Stimulated activated CD8-positive, alpha-beta memory T cell treated with anti-CD3 and anti-CD28 coated beads, Interleukin-7, amount 100 ng/mL, for 48 hours (primary cell): ENCODE data around the gene KRTAP5-10.
"Not testable (repeated sequence)": the region's sequence is repeated elsewhere in the genome, so short reads cannot be mapped to it uniquely, and the experiment has no call there.

Experiments
- DNase-seq, 2 donors: peaks; one replicate each; pipeline ENCODE4 v3.0.0-alpha.2; 2020; ENCODE audit warnings: low read depth in 1 of 2; ENCODE audit errors: extremely low read depth in 1 of 2

KRTAP5-10 gene

DNA sequence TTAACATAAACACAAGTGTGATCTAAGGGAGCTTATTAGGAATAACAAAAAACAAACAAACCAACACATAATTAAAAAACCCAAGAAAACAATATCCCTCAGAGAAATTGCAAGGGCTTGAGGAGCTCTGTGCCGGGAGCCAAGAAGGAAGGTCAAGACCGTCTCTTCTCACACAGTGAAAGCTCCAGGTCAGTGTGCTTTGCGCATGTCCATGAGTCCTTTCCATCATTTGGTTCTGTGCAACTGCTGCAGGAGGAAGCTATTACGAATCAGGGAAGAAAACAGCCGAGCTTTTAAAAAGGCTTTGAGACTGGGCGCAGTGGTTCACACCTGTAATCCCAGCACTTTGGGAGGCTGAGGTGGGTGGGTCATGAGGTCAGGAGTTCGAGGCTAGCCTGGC is 23.0 kb upstream of the KRTAP5-10 start:
- no peak for DNase-seq

DNA sequence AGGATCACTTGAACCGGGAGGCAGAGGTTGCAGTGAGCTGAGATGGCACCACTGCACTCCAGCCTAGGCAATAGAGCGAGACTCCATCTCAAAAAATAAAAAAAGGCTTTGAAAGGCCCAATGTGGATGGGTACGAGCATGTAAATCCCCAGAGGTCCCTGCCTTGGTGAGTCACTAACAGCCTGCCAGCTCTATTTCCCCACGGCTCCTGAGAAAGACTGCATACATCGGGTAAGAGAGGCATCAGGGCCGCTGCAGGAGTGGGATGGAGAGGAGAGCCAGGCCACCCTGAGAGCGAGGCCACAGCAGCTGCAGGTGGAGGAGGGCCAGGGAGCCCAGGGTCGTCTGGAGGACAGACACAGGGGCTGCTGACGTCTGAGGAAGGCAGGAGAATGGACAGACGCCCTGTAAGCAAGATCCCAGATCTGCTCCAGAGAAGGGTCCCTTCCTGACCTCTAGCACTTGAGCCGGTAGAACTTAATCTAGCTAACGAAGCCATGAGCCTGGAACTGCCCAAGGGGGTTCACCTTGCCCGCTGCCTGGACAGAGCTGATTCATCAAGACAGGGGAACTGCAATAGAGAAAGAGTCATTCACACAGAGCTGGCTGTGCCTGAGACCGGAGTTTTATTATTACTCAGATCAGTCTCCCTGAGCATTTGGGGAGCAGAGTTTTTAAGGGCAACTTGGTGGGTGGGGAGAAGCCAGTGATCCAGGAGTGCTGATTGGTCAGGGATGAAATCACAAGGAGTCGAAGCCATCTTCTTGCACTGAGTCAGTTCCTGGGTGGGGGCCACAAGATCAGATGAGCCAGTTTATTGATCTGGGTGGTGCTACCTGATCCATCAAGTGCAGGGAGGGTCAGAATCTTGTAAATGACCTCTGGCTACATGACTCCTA is 22.2 kb upstream of the KRTAP5-10 start:
- DNase-seq = peak in 1 of 2 donors; percentile 8

GRCh38 chr11:71543866-71544265 is 21.5 kb upstream of the KRTAP5-10 start:
- no peak for DNase-seq

GRCh38 chr11:71544525-71545214 is 20.7 kb upstream of the KRTAP5-10 start:
- no peak for DNase-seq

DNA sequence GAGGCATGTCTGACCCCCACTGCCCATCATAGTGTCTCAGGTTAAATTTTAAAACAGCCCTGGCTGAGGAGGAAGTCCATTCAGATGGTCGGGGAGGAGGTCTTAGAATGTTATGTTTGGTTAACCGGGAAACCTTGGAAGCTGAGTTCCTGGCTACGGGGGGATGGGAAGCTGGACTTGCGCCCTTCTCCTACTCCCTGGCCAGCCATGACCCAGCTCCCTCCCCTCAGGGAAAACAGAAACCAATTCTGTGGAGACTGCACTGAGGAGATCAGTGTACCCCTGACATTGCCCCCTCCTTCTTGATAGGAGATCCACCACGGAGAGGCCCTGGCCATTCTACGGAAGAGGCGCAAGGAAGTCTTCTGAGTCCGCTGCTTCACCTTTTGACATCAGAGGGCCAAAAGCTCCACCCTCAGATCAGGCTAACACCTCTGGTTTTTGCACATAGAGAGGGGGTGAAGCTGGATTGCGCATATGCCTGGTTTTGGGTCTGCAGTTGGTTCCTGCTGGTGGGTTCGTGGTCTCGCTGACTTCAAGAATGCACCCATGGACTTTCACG is 19.9 kb upstream of the KRTAP5-10 start:
- no peak for DNase-seq

- no peak for DNase-seq
These were observed 17.2 kb upstream of the KRTAP5-10 start, which contains the start of gene KRTAP5-9 for GRCh38 chr11:71548120-71548519. Gene KRTAP5-9, plus strand, starts transcription at chr11:71548420. Its CDS starts 238 bp downstream, at chr11:71548658.

DNA sequence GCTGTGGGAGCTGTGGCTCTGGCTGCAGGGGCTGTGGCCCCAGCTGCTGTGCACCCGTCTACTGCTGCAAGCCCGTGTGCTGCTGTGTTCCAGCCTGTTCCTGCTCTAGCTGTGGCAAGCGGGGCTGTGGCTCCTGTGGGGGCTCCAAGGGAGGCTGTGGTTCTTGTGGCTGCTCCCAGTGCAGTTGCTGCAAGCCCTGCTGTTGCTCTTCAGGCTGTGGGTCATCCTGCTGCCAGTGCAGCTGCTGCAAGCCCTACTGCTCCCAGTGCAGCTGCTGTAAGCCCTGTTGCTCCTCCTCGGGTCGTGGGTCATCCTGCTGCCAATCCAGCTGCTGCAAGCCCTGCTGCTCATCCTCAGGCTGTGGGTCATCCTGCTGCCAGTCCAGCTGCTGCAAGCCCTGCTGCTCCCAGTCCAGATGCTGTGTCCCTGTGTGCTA is 16.6 kb upstream of the KRTAP5-10 start:
- DNase-seq = no peak

GRCh38 chr11:71551711-71552110 is 13.7 kb upstream of the KRTAP5-10 start:
- no peak for DNase-seq

- no peak for DNase-seq
These were observed 10.4 kb upstream of the KRTAP5-10 start for GRCh38 chr11:71554996-71555395.

- DNase-seq = no peak
These were observed 9.9 kb upstream of the KRTAP5-10 start for GRCh38 chr11:71555508-71555907.

DNA sequence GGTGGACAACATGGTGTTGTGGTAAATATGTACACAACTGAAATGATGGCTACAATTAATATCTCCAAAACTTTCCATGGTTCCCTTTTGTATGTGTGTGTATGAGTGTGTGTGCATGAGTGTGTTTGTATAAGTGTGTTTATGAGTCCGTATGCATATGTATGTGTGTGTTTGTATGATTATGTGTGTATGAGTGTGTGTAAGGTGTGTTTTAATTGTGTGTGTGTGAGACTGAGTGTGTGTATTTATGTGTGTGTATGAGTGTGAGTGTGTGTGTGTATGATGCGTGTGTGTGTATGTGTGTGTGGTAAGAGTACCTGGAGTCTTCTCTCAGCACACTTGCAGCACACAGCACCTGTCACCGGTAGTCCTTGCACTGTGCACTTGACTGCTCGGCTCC is 9.3 kb upstream of the KRTAP5-10 start:
- DNase-seq = no peak

GRCh38 chr11:71557257-71557656 is 8.1 kb upstream of the KRTAP5-10 start:
- DNase-seq = no peak

DNA sequence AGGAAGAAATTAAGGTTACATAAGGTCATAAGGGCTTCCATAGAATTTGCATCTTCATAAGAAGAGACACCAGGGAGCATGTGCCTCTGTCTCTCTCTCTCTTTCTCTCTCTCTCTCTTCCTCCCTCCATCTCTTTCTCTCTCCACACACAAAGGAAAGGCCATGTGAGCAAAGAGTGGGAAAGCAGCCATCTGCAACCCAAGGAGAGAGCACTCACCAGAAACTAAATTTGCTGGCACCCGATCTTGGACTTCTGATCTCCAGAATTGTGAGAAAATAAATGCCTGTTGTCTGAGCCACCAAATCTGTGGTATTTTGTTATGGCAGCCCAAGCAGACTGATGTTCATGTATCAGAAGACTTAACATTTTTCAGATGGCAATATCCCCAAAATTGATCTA is 6.4 kb upstream of the KRTAP5-10 start:
- DNase-seq = no peak

GRCh38 chr11:71562120-71562519 is 3.2 kb upstream of the KRTAP5-10 start:
- DNase-seq = no peak

DNA sequence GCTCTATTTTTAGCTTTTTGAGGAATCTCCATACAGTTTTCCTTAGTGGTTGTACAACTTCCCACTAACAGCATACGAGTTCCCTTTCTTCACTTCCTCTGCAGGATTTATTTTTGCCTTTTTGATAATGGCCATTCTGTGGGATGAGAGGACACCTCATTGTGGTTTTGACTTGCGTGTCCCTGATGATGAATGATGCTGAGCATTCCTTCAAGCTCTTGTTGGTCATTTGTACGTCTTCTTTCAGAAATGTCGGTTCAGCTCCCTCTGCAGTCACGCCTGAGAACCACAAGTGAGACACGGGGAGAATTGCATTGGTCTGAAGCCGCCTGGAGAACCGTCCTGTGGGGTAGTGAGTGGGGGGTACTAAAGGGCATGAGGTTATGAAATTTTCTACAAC is 2.0 kb upstream of the KRTAP5-10 start:
- DNase-seq = peak in 1 of 2 donors; percentile 7

GRCh38 chr11:71564430-71564829 is 933 bp upstream of the KRTAP5-10 start:
- no peak for DNase-seq

- no peak for DNase-seq
These were observed 788 bp downstream of the KRTAP5-10 start for GRCh38 chr11:71566081-71566620.

- not testable (repeated sequence) for DNase-seq
These were observed 1.6 kb downstream of the KRTAP5-10 start for GRCh38 chr11:71566626-71567599.

DNA sequence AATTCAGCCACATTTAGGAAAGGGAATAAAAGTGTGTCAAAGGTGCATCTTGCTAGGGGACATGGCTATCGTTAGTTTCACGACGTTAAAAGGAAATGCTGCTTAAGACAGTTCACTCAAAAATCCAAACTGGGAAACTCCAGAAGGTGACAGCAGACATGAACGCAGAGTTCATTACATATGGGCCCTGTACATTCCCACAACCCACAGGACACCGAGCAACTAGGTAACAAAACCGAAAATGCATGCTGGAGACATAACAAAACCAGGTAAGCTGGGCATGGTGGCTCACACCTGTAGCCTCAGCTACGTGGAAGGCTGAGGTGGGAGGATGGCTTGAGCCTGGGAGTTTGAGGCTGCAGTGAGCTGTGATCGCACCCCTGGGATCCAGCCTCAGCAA is 2.3 kb downstream of the KRTAP5-10 start:
- not testable (repeated sequence) for DNase-seq

DNA sequence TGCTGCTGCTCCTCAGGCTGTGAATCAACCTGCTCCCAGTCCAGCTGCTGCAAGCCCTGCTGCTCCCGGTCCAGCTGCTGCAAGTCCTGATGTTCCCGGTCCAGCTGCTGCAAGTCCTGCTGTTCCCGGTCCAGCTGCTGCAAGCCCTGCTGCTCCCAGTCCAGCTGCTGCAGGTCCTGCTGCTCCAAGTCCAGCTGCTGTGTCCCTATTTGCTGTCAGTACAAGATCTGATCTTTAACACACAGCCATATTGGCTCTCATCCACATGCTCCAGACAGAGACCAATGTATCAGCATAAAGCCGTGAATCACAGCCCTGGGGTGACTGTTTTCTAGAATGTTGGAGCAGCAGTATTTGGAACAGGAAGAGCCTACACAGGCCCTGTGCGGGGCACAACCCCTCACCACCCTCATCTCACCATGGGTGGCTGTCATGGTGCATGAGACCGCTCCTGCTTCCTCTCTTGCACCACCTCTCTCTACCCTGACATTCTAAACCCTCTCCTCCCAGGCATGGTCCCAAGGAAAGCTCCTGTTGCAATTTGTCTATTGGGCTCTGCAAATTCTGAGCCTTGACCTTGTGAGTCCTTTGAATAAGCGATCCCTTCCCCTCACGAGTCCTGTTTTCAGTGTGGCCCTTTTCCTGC is 3.5 kb downstream of the KRTAP5-10 start:
- DNase-seq = no peak
